Measurements from ENCODE around the gene SLC22A31.
"Not testable (repeated sequence)": the region's sequence is repeated elsewhere in the genome, so short reads cannot be mapped to it uniquely, and the experiment has no call there.

Gene SLC22A31

GRCh38 chr16:89200124-89200849 is at the start of gene SLC22A31:
TSS of gene SLC22A31 (minus strand) at chr16:89200537. CDS start at chr16:89200501, 36 bp downstream.
- no peak for DNase-seq

GRCh38 chr16:89248196-89248982 is 48.1 kb upstream of the SLC22A31 start:
- DNase-seq, result no peak

- not testable (repeated sequence) for DNase-seq
Observed at GRCh38 chr16:89247734-89248075, 47.4 kb upstream of the SLC22A31 start.

GRCh38 chr16:89246903-89247733 is 46.8 kb upstream of the SLC22A31 start:
- DNase-seq, result peak; percentile 98

GRCh38 chr16:89246383-89246902 is 46.1 kb upstream of the SLC22A31 start:
- no peak for DNase-seq

- no peak for DNase-seq
Observed at GRCh38 chr16:89244754-89245153, 44.4 kb upstream of the SLC22A31 start.

GRCh38 chr16:89244264-89244663 is 43.9 kb upstream of the SLC22A31 start:
- DNase-seq, result not testable (repeated sequence)

- no peak for DNase-seq
Observed at GRCh38 chr16:89243664-89244063, 43.3 kb upstream of the SLC22A31 start.

GRCh38 chr16:89242795-89243200 is 42.5 kb upstream of the SLC22A31 start:
- DNase-seq, result no peak

- peak; percentile 65 for DNase-seq
Observed at GRCh38 chr16:89241187-89242007, 41.1 kb upstream of the SLC22A31 start.

GRCh38 chr16:89237733-89238132 is 37.4 kb upstream of the SLC22A31 start:
- no peak for DNase-seq

GRCh38 chr16:89233678-89234490 is 33.5 kb upstream of the SLC22A31 start:
- no peak for DNase-seq

- DNase-seq, result no peak
Observed at GRCh38 chr16:89232107-89232506, 31.8 kb upstream of the SLC22A31 start.

- no peak for DNase-seq
Observed at GRCh38 chr16:89230255-89230654, 29.9 kb upstream of the SLC22A31 start.

- no peak for DNase-seq
Observed at GRCh38 chr16:89224665-89225064, 24.3 kb upstream of the SLC22A31 start.

GRCh38 chr16:89222931-89223330 is 22.6 kb upstream of the SLC22A31 start:
- DNase-seq, result no peak

- no peak for DNase-seq
Observed at GRCh38 chr16:89221604-89222003, 21.3 kb upstream of the SLC22A31 start.

- no peak for DNase-seq
Observed at GRCh38 chr16:89219365-89219764, 19.0 kb upstream of the SLC22A31 start.

GRCh38 chr16:89217388-89218191 is 17.3 kb upstream of the SLC22A31 start, which contains the start of gene ZNF778:
TSS of gene ZNF778 (plus strand) at chr16:89217703. CDS start at chr16:89221128, 3,425 bp downstream.
- DNase-seq, result peak; percentile 72

- no peak for DNase-seq
Observed at GRCh38 chr16:89217138-89217387, 16.7 kb upstream of the SLC22A31 start.
